Mesendoderm (in vitro differentiated cells): ENCODE data around the gene SFRP2.

Source experiments
- DNase-seq: peaks from one replicate; pipeline ENCODE4 v3.0.0; 2013
- H2AK5ac ChIP-seq: 2 replicates; pipeline ENCODE4 v1.6.1; 2013; ENCODE audit warnings: low read length, inconsistent platforms
- H2BK120ac ChIP-seq: 2 replicates; pipeline ENCODE4 v1.6.1; 2013; ENCODE audit warnings: low read depth, mild to moderate bottlenecking, low read length, moderate library complexity, mixed read lengths
- H2BK15ac ChIP-seq: replicated peaks from 2 replicates; pipeline ENCODE4 v1.6.1; 2013; ENCODE audit warnings: low read depth, mild to moderate bottlenecking, moderate library complexity
- H2BK5ac ChIP-seq: 2 replicates; pipeline ENCODE4 v1.6.1; 2013; ENCODE audit warnings: low read length, inconsistent platforms
- H3K18ac ChIP-seq: 2 replicates; pipeline ENCODE4 v1.6.1; 2013; ENCODE audit warnings: mild to moderate bottlenecking, low read length, mixed read lengths
- H3K23ac ChIP-seq: one replicate; pipeline ENCODE4 v1.6.1; 2013; ENCODE audit warnings: low read length
- H3K27ac ChIP-seq: 2 replicates; pipeline ENCODE4 v1.5.1; 2013; ENCODE audit warnings: low read depth, mild to moderate bottlenecking, inconsistent platforms, low read length, moderate library complexity
- H3K27me3 ChIP-seq: 2 replicates; pipeline ENCODE4 v1.6.1; 2013; ENCODE audit warnings: low read length, control low read depth, mild to moderate bottlenecking, inconsistent platforms; ENCODE audit not compliant: insufficient read depth, poor library complexity
- H3K36me3 ChIP-seq: 2 replicates; pipeline ENCODE4 v1.6.1; 2013; ENCODE audit warnings: low read length, inconsistent platforms; ENCODE audit not compliant: control insufficient read depth, insufficient read depth
- H3K4ac ChIP-seq: one replicate; pipeline ENCODE4 v1.6.1; 2013; ENCODE audit warnings: low read depth, mild to moderate bottlenecking, low read length, moderate library complexity
- H3K4me1 ChIP-seq: 2 replicates; pipeline ENCODE4 v1.6.1; 2013; ENCODE audit warnings: low read depth, low read length, inconsistent platforms; ENCODE audit not compliant: control insufficient read depth
- H3K4me2 ChIP-seq: 2 replicates; pipeline ENCODE4 v1.6.1; 2013; ENCODE audit warnings: low read length
- H3K4me3 ChIP-seq: 2 replicates; pipeline ENCODE4 v1.5.1; 2013; ENCODE audit warnings: mild to moderate bottlenecking, low read length
- H3K56ac ChIP-seq: one replicate; pipeline ENCODE4 v1.6.1; 2013; ENCODE audit warnings: low read length
- H3K79me1 ChIP-seq: 2 replicates; pipeline ENCODE4 v1.6.1; 2013; ENCODE audit warnings: low read length, inconsistent platforms
- H3K79me2 ChIP-seq: 2 replicates; pipeline ENCODE4 v1.6.1; 2013; ENCODE audit warnings: mild to moderate bottlenecking, low read length; ENCODE audit not compliant: control insufficient read depth, insufficient read depth
- H3K9ac ChIP-seq: 2 replicates; pipeline ENCODE4 v1.6.1; 2013; ENCODE audit warnings: low read length, inconsistent platforms
- H4K5ac ChIP-seq: one replicate; pipeline ENCODE4 v1.6.1; 2013; ENCODE audit warnings: low read length
- H4K8ac ChIP-seq: one replicate; pipeline ENCODE4 v1.6.1; 2013; ENCODE audit warnings: low read depth, mild to moderate bottlenecking, control low read depth, low read length, moderate library complexity
- WGBS: extraction: QIAGEN DNeasy Blood & Tissue Kit; methylation state at CpG from one replicate; pipeline ENCODE4 v1.1.7; 2013; ENCODE audit warnings: low lambda C conversion rate, missing lambda C conversion rate; ENCODE audit not compliant: insufficient coverage; ENCODE audit errors: extremely low coverage; 5-methylcytosine and 5-hydroxymethylcytosine counted together

The SFRP2 gene

GRCh38 chr4:153792618-153793247 is 3.9 kb upstream of the SFRP2 start:
- H4K8ac ChIP-seq = no peak overlapping the region
- peak overlapping the region; percentile 81 for H3K9ac ChIP-seq
- no peak overlapping the region for H2BK120ac ChIP-seq
- H2BK15ac ChIP-seq = no peak overlapping the region
- no peak overlapping the region for H3K23ac ChIP-seq
- H4K5ac ChIP-seq = peak overlapping the region; percentile 1
- no peak overlapping the region for H2AK5ac ChIP-seq
- H3K4ac ChIP-seq = no peak overlapping the region
- no peak overlapping the region for H2BK5ac ChIP-seq
- H3K56ac ChIP-seq = peak overlapping the region; percentile 87
- peak overlapping the region; percentile 42 for H3K4me3 ChIP-seq
- no CpG with 5 or more reads among the region's 39 CpGs for WGBS
- H3K79me1 ChIP-seq = no peaks in the 10 kb centered on the region
- peak overlapping the region; percentile 83 for H3K4me2 ChIP-seq
- H3K4me1 ChIP-seq = peaks cover 8% of the 10 kb centered on the region
- H3K36me3 ChIP-seq = no peaks in the 10 kb centered on the region
- peaks cover 10% of the 10 kb centered on the region for H3K79me2 ChIP-seq
- peak; percentile 61 for DNase-seq
- H3K27ac ChIP-seq = no peak overlapping the region
- H3K27me3 ChIP-seq = no peaks in the 10 kb centered on the region
- peak overlapping the region; percentile 44 for H3K18ac ChIP-seq

DNA sequence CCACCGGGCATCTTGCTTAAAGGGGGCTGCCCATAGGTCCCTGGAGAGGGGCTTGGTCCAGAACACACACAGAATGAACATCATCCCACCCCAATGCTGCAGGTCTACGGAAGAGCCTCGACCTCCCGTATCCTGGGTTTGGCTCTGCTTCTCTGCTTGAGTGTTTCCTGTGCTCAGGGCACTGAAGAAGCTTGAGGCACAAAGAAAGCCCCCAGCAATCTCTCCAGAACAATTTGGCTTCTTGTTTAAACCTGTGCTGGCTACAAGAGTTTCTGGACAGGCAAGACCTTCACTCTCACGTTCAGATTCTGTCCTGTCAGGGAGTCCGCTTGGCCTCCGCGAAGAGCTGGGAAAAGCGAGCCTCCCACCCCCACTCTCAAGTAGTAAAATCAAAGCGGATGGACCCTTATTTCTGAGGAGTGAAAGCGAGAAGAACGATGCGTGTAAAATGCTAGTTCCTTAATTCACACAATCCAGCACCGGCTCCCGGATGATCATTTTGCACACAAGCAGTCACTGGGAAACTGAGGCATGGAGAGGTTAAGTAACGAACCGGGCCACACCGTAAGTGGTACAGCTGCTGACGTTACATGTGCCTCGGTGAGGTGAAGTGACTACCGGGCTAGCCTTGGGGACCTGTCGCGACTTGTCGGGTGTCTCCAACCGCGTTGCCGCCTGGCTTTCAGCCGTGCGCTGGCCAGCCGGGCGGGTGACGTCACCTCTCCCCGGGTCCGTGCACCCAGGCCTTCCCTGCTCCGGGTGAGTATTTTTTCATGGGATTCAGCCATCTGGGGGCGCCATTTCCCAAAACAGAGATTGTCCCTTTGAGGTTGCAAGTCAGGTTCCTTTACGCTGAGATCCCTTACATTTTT is 3.1 kb upstream of the SFRP2 start:
- Histone ChIP-seq H2AK5ac (no peak overlapping the region), H2BK15ac (no peak overlapping the region), H4K5ac (no peak overlapping the region), H4K8ac (no peak overlapping the region), H2BK5ac (no peak overlapping the region), H3K79me1 (no peaks in the 10 kb centered on the region), H3K27ac (no peak overlapping the region), H3K4ac (no peak overlapping the region), H3K27me3 (no peaks in the 10 kb centered on the region), H3K4me3 (peak overlapping the region; percentile 15), H2BK120ac (peak overlapping the region; percentile 5), H3K18ac (peak overlapping the region; percentile 10), H3K79me2 (peaks cover 18% of the 10 kb centered on the region), H3K56ac (peak overlapping the region; percentile 94), H3K23ac (no peak overlapping the region), H3K9ac (peak overlapping the region; percentile 81), H3K36me3 (no peaks in the 10 kb centered on the region), H3K4me2 (peak overlapping the region; percentile 83), H3K4me1 (peaks cover 8% of the 10 kb centered on the region)
- DNase-seq = peak; percentile 97
- WGBS = no CpG with 5 or more reads among the region's 37 CpGs

- no peak overlapping the region for H2AK5ac ChIP-seq
- no peaks in the 10 kb centered on the region for H3K27me3 ChIP-seq
- H3K9ac ChIP-seq = peak overlapping the region; percentile 77
- H3K4ac ChIP-seq = peak overlapping the region; percentile 88
- H3K18ac ChIP-seq = peak overlapping the region; percentile 93
- H4K5ac ChIP-seq = no peak overlapping the region
- H3K4me3 ChIP-seq = peak overlapping the region; percentile 50
- H3K56ac ChIP-seq = peak overlapping the region; percentile 94
- H3K4me1 ChIP-seq = peaks cover 8% of the 10 kb centered on the region
- H4K8ac ChIP-seq = peak overlapping the region; percentile 87
- peak overlapping the region; percentile 93 for H3K27ac ChIP-seq
- peak; percentile 89 for DNase-seq
- peak overlapping the region; percentile 47 for H2BK120ac ChIP-seq
- no peak overlapping the region for H2BK15ac ChIP-seq
- peak overlapping the region; percentile 55 for H2BK5ac ChIP-seq
- WGBS = no CpG with 5 or more reads among the region's 51 CpGs
- H3K36me3 ChIP-seq = no peaks in the 10 kb centered on the region
- H3K4me2 ChIP-seq = peak overlapping the region; percentile 83
- H3K23ac ChIP-seq = peak overlapping the region; percentile 15
- no peaks in the 10 kb centered on the region for H3K79me1 ChIP-seq
- H3K79me2 ChIP-seq = peaks cover 23% of the 10 kb centered on the region
Measured at GRCh38 chr4:153790962-153791551, 2.2 kb upstream of the SFRP2 start.

DNA sequence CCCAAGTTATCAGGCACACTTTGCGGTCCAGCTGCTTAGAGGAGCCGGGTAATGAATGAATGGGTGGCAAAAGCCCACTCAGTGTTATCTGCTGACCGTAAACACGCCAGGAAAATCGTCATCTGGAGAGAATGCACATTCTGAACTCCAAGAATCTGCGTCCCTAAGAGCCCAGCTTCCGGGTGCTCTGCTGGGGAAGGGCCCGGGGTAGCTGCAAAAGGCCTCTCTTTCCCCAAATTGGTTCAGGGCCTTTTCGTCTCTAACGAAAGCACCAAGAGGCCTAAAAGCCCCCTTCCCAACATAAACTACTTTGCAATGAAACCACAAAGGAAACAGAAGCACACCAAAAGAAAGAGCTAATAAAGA is 1.6 kb upstream of the SFRP2 start:
- H2BK5ac ChIP-seq = peak overlapping the region; percentile 41
- peak overlapping the region; percentile 53 for H3K9ac ChIP-seq
- no peak overlapping the region for H2BK15ac ChIP-seq
- H3K4ac ChIP-seq = peak overlapping the region; percentile 88
- H3K36me3 ChIP-seq = no peaks in the 10 kb centered on the region
- no peak overlapping the region for H2AK5ac ChIP-seq
- H3K79me1 ChIP-seq = no peaks in the 10 kb centered on the region
- H3K4me2 ChIP-seq = peak overlapping the region; percentile 33
- peak overlapping the region; percentile 93 for H3K27ac ChIP-seq
- DNase-seq = no peak
- WGBS = no CpG with 5 or more reads among the region's 10 CpGs
- peak overlapping the region; percentile 87 for H4K8ac ChIP-seq
- peak overlapping the region; percentile 47 for H2BK120ac ChIP-seq
- no peak overlapping the region for H4K5ac ChIP-seq
- peak overlapping the region; percentile 93 for H3K18ac ChIP-seq
- no peak overlapping the region for H3K4me3 ChIP-seq
- no peak overlapping the region for H3K23ac ChIP-seq
- peak overlapping the region; percentile 87 for H3K56ac ChIP-seq
- H3K27me3 ChIP-seq = no peaks in the 10 kb centered on the region
- peaks cover 24% of the 10 kb centered on the region for H3K79me2 ChIP-seq
- peaks cover 8% of the 10 kb centered on the region for H3K4me1 ChIP-seq

- WGBS = no CpG with 5 or more reads among the region's 28 CpGs
- Histone ChIP-seq H3K79me2 (peaks cover 24% of the 10 kb centered on the region), H2BK5ac (peak overlapping the region; percentile 64), H2BK15ac (no peak overlapping the region), H3K27me3 (no peaks in the 10 kb centered on the region), H3K27ac (peak overlapping the region; percentile 93), H4K8ac (no peak overlapping the region), H3K79me1 (no peaks in the 10 kb centered on the region), H3K4me1 (peaks cover 8% of the 10 kb centered on the region), H2BK120ac (peak overlapping the region; percentile 47), H3K56ac (peak overlapping the region; percentile 92), H3K4me2 (peak overlapping the region; percentile 33), H3K36me3 (no peaks in the 10 kb centered on the region), H3K9ac (peak overlapping the region; percentile 53), H3K4ac (peak overlapping the region; percentile 78), H2AK5ac (no peak overlapping the region), H3K4me3 (peak overlapping the region; percentile 42), H4K5ac (no peak overlapping the region), H3K23ac (no peak overlapping the region), H3K18ac (peak overlapping the region; percentile 99)
- DNase-seq = peak; percentile 93
Measured at GRCh38 chr4:153789741-153790499, 1.0 kb upstream of the SFRP2 start.
